T-helper 1 cell treated with Interleukin-12 subunit alpha and Interleukin-12 subunit beta and Interleukin-4 antibody, amounts not matched to agents 30 ng/mL and 1 ng/mL, for 36 hours (primary cell): ENCODE measurements around the gene CBX2. TPM values are rescaled to one million over a fixed set of nuclear protein-coding genes. Genes with fewer than 3 reads are reported as not detected.

Source experiments
- intact Hi-C: fragments of 100-400 bp; cut with micrococcal nuclease; formaldehyde crosslinking; loops from one replicate; pipeline ENCODE4 v1.15.1; 2024
- total RNA-seq: library from RNA; stranded (reverse); gene quantifications from 2 replicates; pipeline ENCODE4 v1.2.3, GENCODE V29; 2022

CBX2 gene
- total RNA-seq, 1 donor from 2014 or later: 2.5 TPM

- intact Hi-C loops: no loop called here
Observed at GRCh38 chr17:79786930-79787643, 9.1 kb downstream of the CBX2 start.

GRCh38 chr17:79788455-79788854, 10.5 kb downstream of the CBX2 start:
- intact Hi-C loops: no loop called here

GRCh38 chr17:79788989-79789942, 11.3 kb downstream of the CBX2 start:
- intact Hi-C loops: no loop called here

GRCh38 chr17:79789943-79790804, 12.2 kb downstream of the CBX2 start:
- intact Hi-C loops: no loop called here

- intact Hi-C loops: no loop called here
Observed at GRCh38 chr17:79790805-79791734, 13.1 kb downstream of the CBX2 start.

GRCh38 chr17:79791735-79792161, 13.8 kb downstream of the CBX2 start:
- intact Hi-C loops: no loop called here

GRCh38 chr17:79792341-79792871, 14.5 kb downstream of the CBX2 start:
- intact Hi-C loops: no loop called here

- intact Hi-C loops: no loop called here
Observed at GRCh38 chr17:79792984-79793923, 15.3 kb downstream of the CBX2 start.

- intact Hi-C loops: no loop called here
Observed at GRCh38 chr17:79793924-79794304, 16.0 kb downstream of the CBX2 start.

- intact Hi-C loops: loop anchor here (5.0 kb wide), 2 partner anchors 467 to 1717 kb away; partner anchors contain the start of genes ACTG1 and RNF213
Observed at GRCh38 chr17:79794659-79795511, 16.9 kb downstream of the CBX2 start.

- intact Hi-C loops: loop anchor here (2.0 to 5.0 kb wide), 3 partner anchors 17 to 1716 kb away; partner anchors contain the start of genes ACTG1, CBX2 and RNF213
Observed at GRCh38 chr17:79795795-79796443, 18.0 kb downstream of the CBX2 start.

- intact Hi-C loops: loop anchor here (2.0 to 5.0 kb wide), 3 partner anchors 18 to 1716 kb away; partner anchors contain the start of genes ACTG1, CBX2 and RNF213
Observed at GRCh38 chr17:79796444-79796762, 18.5 kb downstream of the CBX2 start.

- intact Hi-C loops: loop anchor here (1.0 to 5.0 kb wide), 7 partner anchors 13 to 1715 kb away; partner anchors contain the start of genes ACTG1, CBX2, CBX4 and RNF213
Observed at GRCh38 chr17:79796763-79797491, 19.0 kb downstream of the CBX2 start, which contains the start of gene CBX8. Gene CBX8 (minus strand): TSS chr17:79797077. CDS start chr17:79796998, 79 bp downstream.

GRCh38 chr17:79797492-79798298, 19.7 kb downstream of the CBX2 start:
- intact Hi-C loops: loop anchor here (1.0 to 5.0 kb wide), 7 partner anchors 13 to 1715 kb away; partner anchors contain the start of genes ACTG1, CBX2, CBX4 and RNF213
